ENCODE data around the gene ARID1B.

GRCh38 chr6:157143890-157144798, 367.0 kb downstream of the ARID1B start:
- TF ChIP-seq CTCF (IDR thresholded peaks at IDR 0.05; ENCODE audit: insufficient read depth, low read length, poor library complexity, severe bottlenecking) (no peak), EZH2phosphoT487 (conservative IDR thresholded peaks at IDR 0.05; ENCODE audit: low read length) (no peak)
